NT2/D1 (cell line): ENCODE measurements around the gene PALLD.

Source experiments
- SUZ12 ChIP-seq: IDR thresholded peaks from 2 replicates; pipeline ENCODE4 v1.6.1; 2011; ENCODE audit not compliant: insufficient read length, insufficient read depth; ENCODE audit errors: extremely low read depth
- YY1 ChIP-seq: IDR thresholded peaks from 2 replicates; pipeline ENCODE4 v1.6.1; 2011; ENCODE audit not compliant: insufficient read length, insufficient read depth
- ZNF274 ChIP-seq: IDR thresholded peaks from 2 replicates; pipeline ENCODE4 v1.6.1; 2011; ENCODE audit warnings: mild to moderate bottlenecking, low read depth, low read length

DNA sequence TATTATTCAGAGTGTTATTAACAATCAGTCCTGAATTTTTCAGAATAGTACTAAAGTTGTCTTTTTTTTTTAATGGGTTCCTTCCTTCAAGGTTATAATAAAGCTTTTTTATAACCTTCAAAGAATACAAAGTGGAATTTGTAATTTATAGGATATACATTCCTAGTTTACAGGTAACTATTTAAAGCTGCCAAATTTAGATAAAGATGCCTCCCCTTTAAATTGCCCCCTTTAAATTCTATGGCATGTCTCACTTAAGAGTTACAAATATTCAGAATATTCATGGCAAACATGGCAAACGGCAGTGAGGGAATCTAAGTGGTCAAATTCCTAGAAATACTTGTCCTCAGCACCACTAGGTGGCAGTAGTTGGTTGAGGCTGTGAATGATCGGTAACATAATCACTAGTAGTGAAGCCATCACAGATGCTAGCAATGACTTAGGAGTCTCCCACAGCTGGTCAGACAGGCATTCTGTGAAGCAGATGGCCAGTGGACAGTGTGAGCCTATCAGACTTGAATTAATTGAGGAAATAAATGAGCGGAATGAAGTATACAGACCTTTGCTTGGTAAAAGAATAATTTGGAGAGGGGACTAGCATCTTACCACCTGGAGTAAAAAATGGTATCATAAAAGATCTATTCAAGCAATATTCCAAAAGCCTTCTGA, 426.8 kb downstream of the PALLD start:
- TF ChIP-seq YY1 (no peak), ZNF274 (no peak), SUZ12 (no peak)
